GM12865 (cell line): ENCODE measurements around the gene DELE1.

Experiments used
- DNase-seq: peaks from one replicate; pipeline ENCODE4 v3.0.0; 2010; ENCODE audit warnings: low read depth
- H3K4me3 ChIP-seq: 2 replicates; pipeline ENCODE4 v1.5.1; 2011; ENCODE audit warnings: mild to moderate bottlenecking, low read depth, low read length, control low read depth
- CTCF ChIP-seq: IDR thresholded peaks from 2 replicates; pipeline ENCODE4 v1.5.1; 2011; ENCODE audit warnings: low read length, control low read depth, low read depth, inconsistent platforms; ENCODE audit not compliant: insufficient read depth; ENCODE audit errors: missing control alignments

Gene DELE1

DNA sequence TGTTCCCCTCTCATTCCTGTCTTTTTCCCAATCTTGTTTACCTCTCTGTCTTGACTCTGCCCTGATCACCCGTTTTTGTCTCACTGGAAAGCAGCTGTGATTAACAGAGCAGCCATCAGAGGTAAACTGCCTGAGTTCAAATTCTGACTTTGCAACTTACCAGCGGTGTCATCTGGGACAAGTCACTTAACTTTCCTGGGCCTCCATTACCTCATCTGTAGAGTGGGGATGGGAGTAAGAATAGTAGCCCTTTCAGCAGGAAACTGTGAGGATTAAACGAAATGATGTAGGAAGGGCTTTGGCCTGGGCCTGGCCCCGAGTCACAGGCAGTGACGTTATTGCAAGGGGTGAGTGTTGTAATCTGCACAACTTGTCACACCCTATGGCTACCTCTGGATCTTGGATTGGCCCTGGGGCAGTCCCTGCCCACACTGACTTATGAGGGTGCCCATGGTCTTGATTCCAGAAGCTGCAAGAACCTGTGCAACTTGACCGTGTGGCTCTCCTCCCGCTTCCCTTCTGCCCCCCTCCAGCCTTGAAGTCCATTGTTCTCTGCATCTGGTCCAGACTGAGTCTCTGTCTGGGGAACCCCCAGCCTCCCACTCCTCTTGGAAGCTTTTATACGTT, 35.0 kb downstream of the DELE1 start:
- no peak overlapping the region for H3K4me3 ChIP-seq
- no peak for TF ChIP-seq CTCF
- no peak for DNase-seq

GRCh38 chr5:141960018-141960417, 36.3 kb downstream of the DELE1 start:
- no peak overlapping the region for H3K4me3 ChIP-seq
- TF ChIP-seq CTCF, result peak; percentile 24
- DNase-seq, result no peak

GRCh38 chr5:141960449-141961323, 37.0 kb downstream of the DELE1 start:
- DNase-seq, result peak; percentile 90
- no peak overlapping the region for H3K4me3 ChIP-seq
- TF ChIP-seq CTCF, result peak; percentile 81

DNA sequence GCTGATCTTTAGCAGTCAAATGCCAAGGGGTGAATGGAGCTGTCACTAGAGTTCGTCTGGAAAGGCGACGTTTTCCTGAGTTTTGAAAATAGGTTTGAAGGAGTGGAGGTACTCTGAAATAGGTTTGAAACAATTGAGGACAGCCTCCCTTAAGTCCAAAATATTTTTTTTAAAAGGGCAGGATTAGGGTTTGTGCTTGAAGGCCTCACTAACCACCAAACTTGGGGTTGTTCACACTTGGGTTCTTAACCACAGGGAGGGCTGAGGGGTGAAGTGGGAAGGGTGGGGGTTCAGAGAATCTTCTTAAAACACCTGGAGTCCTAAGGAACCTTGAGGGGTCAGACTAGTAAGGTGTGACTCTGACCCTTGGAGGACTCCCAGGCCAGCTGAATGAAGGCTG, 37.8 kb downstream of the DELE1 start:
- no peak for DNase-seq
- no peak overlapping the region for H3K4me3 ChIP-seq
- no peak for TF ChIP-seq CTCF

GRCh38 chr5:141963701-141964100, 40.0 kb downstream of the DELE1 start:
- no peak for TF ChIP-seq CTCF
- H3K4me3 ChIP-seq, result no peak overlapping the region
- DNase-seq, result no peak

DNA sequence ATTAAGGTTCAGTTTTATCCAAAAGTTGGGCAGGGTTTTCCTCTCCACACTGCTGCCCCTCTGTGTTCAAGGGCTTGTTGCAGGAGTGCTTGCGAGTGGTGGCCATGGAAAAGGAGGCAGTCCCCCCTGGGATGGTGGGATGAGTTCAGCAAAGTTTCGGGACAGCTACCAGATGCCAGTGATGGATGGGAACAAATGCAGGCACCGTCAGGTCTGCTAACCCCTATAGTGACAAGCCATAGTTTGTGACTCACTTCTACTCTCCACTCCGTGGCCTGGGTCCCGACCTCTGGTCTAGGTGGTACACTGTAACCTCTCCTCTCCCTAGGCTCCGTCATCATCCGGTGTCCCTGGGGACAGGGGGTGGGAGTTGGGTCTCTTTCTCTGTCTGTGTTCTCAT, 41.4 kb downstream of the DELE1 start:
- H3K4me3 ChIP-seq, result no peak overlapping the region
- TF ChIP-seq CTCF, result no peak

More for the DNA sequence above, 41.4 kb downstream of the DELE1 start:
- DNase-seq, result no peak
